Adrenal gland (tissue), 5 donors: ENCODE results near the gene CISTR.

Experiments used
- CTCF ChIP-seq, 6 experiments: fragments of 450-650 bp in 4 of 6; fragments of 200-600 bp in 2 of 6; sonication (generic) in 1 of 6; IDR thresholded peaks; 1 replicate in 5 of 6; 2 replicates in 1 of 6; pipeline versions ENCODE4 v1.5.1 to v1.8.0; 2016 to 2021; ENCODE audit warnings: antibody characterized with exemption in 6 of 6, mild to moderate bottlenecking in 2 of 6, moderate library complexity in 1 of 6
- POLR2A ChIP-seq, 2 donors: fragments of 450-650 bp; IDR thresholded peaks; one replicate each; pipeline ENCODE4 v1.6.1; 2017; ENCODE audit warnings: antibody characterized with exemption in 2 of 2, mild to moderate bottlenecking in 2 of 2, moderate library complexity in 1 of 2
- donor health status: DM: no; HTN: no; CAD: no.

GRCh38 chr12:53765891-53766290 lies 14.1 kb upstream of the CISTR start:
- TF ChIP-seq POLR2A (IDR thresholded peaks at IDR 0.05) (no peak), CTCF (IDR thresholded peaks at IDR 0.05) (no peak)
